Adipocyte (in vitro differentiated cells): Measurements from ENCODE around the gene PPP3CA.
A peak's percentile ranks its signal among the peaks of the same experiment; 100 is the strongest.

Experiments
- DNase-seq: peaks from one replicate; pipeline ENCODE4 v3.0.0-alpha.2; 2015; ENCODE audit warnings: low read depth
- H3K27me3 ChIP-seq: replicated peaks from 2 replicates; pipeline ENCODE4 v1.7.0; 2013; ENCODE audit warnings: mild to moderate bottlenecking, low read length, moderate library complexity; ENCODE audit not compliant: control insufficient read depth, insufficient read depth
- H3K36me3 ChIP-seq: 2 replicates; pipeline ENCODE4 v1.7.0; 2013; ENCODE audit warnings: low read length, mild to moderate bottlenecking, moderate library complexity; ENCODE audit not compliant: control insufficient read depth, insufficient read depth, severe bottlenecking
- H3K4me1 ChIP-seq: 2 replicates; pipeline ENCODE4 v1.7.0; 2013; ENCODE audit warnings: mild to moderate bottlenecking, low read length, moderate library complexity; ENCODE audit not compliant: control insufficient read depth, insufficient read depth
- H3K4me3 ChIP-seq: 2 replicates; pipeline ENCODE4 v1.7.0; 2013; ENCODE audit warnings: mild to moderate bottlenecking, low read length, moderate library complexity
- H3K9ac ChIP-seq: 2 replicates; pipeline ENCODE4 v1.7.0; 2013; ENCODE audit warnings: mild to moderate bottlenecking, low read length, moderate library complexity
- H3K9me3 ChIP-seq: 2 replicates; pipeline ENCODE4 v1.7.0; 2013; ENCODE audit warnings: mild to moderate bottlenecking, low read length, moderate library complexity; ENCODE audit not compliant: control insufficient read depth

The PPP3CA gene

DNA sequence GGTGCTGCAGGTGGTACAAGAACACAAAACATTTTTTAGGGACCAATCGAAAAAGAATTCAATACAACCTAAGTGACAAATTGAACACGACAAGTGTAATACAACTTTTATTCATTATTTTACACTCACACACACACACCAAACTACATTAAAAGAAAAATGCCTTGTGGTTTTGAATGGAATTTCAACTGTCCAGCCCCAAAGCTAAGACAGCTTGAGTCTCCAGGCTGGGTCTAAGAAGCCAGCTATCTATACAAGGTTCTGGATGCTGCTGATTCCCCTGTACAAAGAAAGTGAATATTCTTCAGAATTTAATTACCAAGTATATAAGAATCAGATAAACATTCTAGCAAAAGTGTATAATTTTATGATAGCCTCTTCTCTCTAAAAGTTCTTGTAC, 118.2 kb downstream of the PPP3CA start:
- no peaks in the 10 kb centered on the region for H3K36me3 ChIP-seq
- no peak overlapping the region for H3K4me3 ChIP-seq
- H3K27me3 ChIP-seq, result no peaks in the 10 kb centered on the region
- peaks cover 37% of the 10 kb centered on the region for H3K4me1 ChIP-seq
- peaks cover 3% of the 10 kb centered on the region for H3K9me3 ChIP-seq
- peak; percentile 57 for DNase-seq
- H3K9ac ChIP-seq, result no peak overlapping the region

DNA sequence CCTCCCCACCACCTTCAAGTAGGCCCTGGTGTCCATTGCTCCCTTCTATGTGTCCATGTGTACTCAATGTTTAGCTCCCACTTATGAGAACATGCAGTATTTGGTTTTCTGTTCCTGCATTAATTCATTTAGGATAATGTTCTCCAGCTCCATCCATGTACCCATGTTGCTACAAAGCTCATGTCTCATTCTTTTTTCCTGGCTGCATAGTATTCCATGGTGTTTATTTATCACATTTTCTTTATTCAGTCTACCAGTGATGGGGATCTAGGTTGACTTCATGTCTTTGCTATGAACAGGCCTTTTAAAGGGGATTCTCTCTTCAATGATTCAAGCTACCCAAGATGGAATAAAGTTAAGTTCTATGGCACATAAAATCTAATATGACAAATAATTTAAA, 119.6 kb downstream of the PPP3CA start:
- DNase-seq, result no peak
- Histone ChIP-seq H3K36me3 (no peaks in the 10 kb centered on the region), H3K9ac (no peak overlapping the region), H3K4me3 (no peak overlapping the region), H3K9me3 (peaks cover 3% of the 10 kb centered on the region), H3K27me3 (no peaks in the 10 kb centered on the region), H3K4me1 (peaks cover 39% of the 10 kb centered on the region)

DNA sequence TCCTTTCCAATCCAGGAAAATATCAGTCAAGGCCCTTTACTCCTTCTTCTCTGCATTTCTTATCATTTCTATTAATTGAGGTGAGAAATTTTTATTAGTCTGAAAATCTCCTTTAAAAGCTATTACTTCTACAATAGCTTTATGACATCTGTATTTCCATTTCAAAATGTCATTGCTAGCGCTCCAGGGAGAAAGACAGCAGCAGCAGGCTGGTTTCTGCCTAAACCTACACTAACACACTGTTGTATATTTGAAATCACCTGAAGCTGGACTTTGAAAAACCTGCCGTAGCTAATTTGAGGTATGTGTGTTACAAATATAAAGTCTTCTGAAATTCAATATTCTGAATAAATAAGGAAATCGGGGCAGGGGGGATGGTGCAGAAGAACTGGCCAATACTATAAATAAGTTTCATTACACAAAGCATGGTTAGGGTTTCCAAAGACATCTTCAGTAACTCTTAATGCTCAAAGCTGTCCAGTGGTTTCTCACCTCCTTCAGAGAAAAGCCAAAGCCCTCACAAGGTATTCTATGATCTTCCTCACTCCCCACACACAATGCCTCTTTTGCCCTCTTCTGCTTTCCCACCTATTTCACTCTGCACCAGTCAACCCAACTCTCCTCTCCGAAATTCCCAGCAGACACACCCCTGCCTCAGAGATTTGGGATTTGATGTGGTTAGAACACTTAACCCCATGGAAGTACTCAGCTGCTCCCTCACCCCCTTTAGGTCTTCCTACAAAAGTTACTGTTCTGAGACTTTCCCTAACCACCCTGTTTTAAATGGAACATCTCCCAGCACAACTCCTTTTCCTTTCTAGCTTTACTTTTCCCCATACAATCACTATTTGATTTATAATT, 122.7 kb downstream of the PPP3CA start:
- Histone ChIP-seq H3K9me3 (peaks cover 3% of the 10 kb centered on the region), H3K9ac (no peak overlapping the region), H3K4me3 (no peak overlapping the region), H3K27me3 (no peaks in the 10 kb centered on the region), H3K4me1 (peaks cover 39% of the 10 kb centered on the region), H3K36me3 (no peaks in the 10 kb centered on the region)
- no peak for DNase-seq

DNA sequence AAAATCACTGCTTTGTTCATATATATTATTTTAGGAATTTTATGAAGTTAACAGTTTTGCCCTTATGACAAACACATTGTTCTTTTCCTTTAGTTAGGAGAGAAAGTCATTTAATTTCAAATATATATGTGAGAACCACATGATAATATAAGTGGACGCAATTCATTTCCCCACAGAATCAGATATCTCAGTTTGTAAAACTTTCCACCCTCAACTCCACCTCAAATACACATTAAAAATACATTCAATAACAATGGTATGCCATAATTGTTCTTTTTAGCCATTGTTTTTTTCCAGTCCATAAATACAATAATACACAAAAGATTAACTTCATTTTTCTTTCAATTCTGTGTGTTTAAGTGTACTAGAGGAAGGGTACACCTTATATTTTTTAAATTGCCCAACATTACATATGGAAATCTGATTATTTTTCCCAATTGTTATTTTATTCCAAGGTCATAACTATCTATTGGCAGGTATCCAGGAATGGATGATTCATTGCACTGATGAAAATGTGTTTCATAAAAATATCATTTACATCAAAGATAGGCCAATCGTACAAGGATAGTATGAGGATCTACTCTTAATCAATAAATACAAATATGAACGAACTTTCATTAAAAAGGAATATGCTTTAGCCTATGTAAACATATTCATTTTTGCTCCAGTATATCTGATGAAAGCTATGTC, 125.0 kb downstream of the PPP3CA start:
- no peaks in the 10 kb centered on the region for H3K36me3 ChIP-seq
- no peaks in the 10 kb centered on the region for H3K27me3 ChIP-seq
- H3K4me3 ChIP-seq, result no peak overlapping the region
- DNase-seq, result peak; percentile 24
- H3K4me1 ChIP-seq, result peaks cover 51% of the 10 kb centered on the region
- H3K9me3 ChIP-seq, result no peaks in the 10 kb centered on the region
- no peak overlapping the region for H3K9ac ChIP-seq

DNA sequence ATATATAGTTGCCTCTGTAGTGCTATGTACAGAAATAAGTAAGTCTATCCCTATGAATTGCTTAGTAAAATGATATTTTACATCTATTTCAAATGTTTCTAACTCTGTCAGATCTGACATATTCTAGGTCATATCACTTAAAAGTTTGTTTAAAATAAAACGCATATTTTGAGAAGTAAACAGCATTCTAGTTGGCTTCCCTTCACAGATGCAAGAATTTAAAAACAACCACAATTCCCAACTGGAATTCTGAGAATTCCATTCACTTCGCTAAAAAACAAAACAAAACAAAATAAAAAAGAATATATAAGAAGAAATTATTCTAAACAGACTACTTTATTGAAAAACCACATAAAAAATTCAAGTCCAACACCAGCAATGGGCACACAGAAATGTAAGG, 126.0 kb downstream of the PPP3CA start:
- Histone ChIP-seq H3K4me1 (peaks cover 55% of the 10 kb centered on the region), H3K27me3 (no peaks in the 10 kb centered on the region), H3K9ac (no peak overlapping the region), H3K4me3 (no peak overlapping the region), H3K9me3 (no peaks in the 10 kb centered on the region), H3K36me3 (no peaks in the 10 kb centered on the region)
- peak; percentile 35 for DNase-seq

DNA sequence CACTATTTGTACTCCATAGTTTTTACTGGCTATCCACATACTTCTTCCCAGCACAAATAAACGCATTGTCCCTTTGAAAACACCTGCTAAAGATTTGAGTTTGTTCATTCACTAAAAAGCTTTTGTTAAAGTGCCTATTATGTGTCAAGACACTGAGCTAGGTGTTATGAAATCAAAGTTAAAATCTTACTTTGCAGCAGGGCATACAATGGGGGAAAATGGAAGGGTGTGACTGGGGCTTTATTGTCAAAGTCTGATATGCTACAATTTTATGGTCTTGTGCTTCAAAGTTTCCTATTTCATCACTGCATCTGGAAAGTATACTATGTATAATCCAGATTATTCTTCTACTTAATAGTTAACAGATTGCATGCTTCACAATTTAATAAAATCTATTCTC, 128.4 kb downstream of the PPP3CA start:
- no peak for DNase-seq
- H3K4me3 ChIP-seq, result no peak overlapping the region
- no peaks in the 10 kb centered on the region for H3K27me3 ChIP-seq

DNA sequence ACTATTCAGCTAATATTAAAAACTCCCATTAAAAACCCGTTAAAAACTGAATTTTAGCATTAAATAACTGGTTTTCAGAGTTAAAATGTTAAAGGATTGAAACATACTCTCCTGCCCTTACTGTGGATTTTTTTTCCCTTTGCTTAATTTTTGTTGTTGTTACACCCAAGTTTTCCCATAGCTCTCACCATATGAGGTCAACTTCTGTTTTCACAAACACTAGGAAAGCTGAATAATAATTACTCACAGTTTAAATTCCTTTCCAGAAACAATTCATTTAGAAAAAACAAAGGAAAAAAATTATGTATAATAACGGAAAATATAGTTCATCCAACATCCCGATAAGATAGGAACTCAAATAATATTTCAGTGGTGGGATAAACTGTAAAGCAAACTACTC, 129.0 kb downstream of the PPP3CA start:
- H3K4me1 ChIP-seq, result peaks cover 55% of the 10 kb centered on the region
- no peaks in the 10 kb centered on the region for H3K9me3 ChIP-seq
- DNase-seq, result no peak
- no peaks in the 10 kb centered on the region for H3K36me3 ChIP-seq
- no peak overlapping the region for H3K4me3 ChIP-seq
- H3K27me3 ChIP-seq, result no peaks in the 10 kb centered on the region
- H3K9ac ChIP-seq, result no peak overlapping the region

More for the DNA sequence above, 128.4 kb downstream of the PPP3CA start:
- Histone ChIP-seq H3K4me1 (peaks cover 55% of the 10 kb centered on the region), H3K9me3 (no peaks in the 10 kb centered on the region), H3K36me3 (no peaks in the 10 kb centered on the region), H3K9ac (no peak overlapping the region)

DNA sequence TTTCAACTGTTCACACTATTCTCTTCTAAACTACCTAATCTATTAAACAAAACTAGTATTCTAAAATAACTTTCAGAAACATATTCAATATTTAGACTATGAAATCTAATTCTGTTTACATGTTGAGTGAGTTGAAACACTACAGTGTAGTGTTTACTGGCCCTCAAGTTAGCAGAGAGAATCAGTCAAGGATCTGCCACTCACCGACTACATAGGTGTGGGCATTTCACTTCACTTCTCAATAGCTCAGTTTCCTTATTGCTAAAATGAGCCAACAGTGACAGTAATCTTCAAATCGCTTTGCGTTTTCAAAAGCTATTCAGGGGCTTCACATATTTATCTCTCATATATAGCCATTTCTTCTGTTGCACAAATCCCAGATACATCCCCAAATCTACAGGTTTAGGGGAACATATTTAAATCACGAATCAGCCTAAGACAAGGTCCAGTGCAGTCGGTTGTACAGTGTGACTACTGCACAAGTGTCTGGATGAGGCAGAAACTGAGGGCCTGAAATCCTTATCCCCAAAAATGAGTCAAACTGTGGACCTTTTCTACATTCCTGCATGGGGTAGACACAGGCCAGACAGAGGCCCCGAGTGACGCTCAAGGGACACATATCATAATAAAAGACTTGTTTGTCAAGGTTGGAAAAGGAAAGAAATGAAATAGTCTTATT, 129.8 kb downstream of the PPP3CA start:
- H3K36me3 ChIP-seq, result no peaks in the 10 kb centered on the region
- no peak overlapping the region for H3K9ac ChIP-seq
- peaks cover 49% of the 10 kb centered on the region for H3K4me1 ChIP-seq
- no peak overlapping the region for H3K4me3 ChIP-seq
- no peak for DNase-seq
- no peaks in the 10 kb centered on the region for H3K27me3 ChIP-seq
- no peaks in the 10 kb centered on the region for H3K9me3 ChIP-seq

DNA sequence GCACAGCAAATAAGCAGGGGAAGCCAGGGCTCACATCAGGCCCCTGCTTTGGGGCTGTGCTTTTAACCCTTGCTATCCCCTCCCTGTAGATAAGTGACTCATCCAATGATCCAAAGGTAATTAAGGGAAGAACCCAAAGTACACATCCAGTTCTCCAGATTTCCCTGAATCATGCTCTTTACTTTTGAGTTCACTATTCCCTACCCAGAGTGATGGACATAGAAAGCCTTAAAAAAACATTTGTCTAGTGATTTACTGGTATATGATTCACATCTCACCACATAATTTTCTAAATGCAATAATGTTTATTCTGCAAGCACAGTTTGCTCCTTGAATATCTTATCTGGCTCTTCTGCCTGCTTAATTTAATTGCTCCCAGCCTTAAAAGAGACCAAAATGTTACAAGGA, 136.2 kb downstream of the PPP3CA start:
- Histone ChIP-seq H3K9ac (no peak overlapping the region), H3K9me3 (no peaks in the 10 kb centered on the region), H3K27me3 (no peaks in the 10 kb centered on the region), H3K36me3 (no peaks in the 10 kb centered on the region), H3K4me1 (peaks cover 14% of the 10 kb centered on the region), H3K4me3 (no peak overlapping the region)
- no peak for DNase-seq

DNA sequence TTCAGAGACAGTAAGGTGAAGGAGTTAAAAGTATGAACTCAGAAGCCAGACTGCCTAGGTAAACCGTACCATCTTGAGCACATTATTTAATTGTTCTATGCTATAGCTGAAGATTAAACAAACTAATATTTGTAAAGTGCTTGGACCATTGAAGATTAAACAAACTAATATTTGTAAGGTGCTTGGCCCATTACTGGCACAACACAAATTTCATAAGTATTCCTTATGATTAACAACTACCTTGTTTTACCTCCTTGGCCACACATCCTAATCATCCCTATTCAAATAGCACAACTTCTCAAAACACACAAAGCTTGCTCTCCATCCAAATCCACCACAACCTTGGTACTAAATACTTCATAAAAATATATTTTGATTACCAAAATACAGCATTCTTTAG, 137.0 kb downstream of the PPP3CA start:
- H3K4me3 ChIP-seq, result no peak overlapping the region
- H3K27me3 ChIP-seq, result no peaks in the 10 kb centered on the region
- no peaks in the 10 kb centered on the region for H3K36me3 ChIP-seq
- no peaks in the 10 kb centered on the region for H3K9me3 ChIP-seq
- no peak for DNase-seq
- H3K4me1 ChIP-seq, result peaks cover 14% of the 10 kb centered on the region
- H3K9ac ChIP-seq, result no peak overlapping the region

DNA sequence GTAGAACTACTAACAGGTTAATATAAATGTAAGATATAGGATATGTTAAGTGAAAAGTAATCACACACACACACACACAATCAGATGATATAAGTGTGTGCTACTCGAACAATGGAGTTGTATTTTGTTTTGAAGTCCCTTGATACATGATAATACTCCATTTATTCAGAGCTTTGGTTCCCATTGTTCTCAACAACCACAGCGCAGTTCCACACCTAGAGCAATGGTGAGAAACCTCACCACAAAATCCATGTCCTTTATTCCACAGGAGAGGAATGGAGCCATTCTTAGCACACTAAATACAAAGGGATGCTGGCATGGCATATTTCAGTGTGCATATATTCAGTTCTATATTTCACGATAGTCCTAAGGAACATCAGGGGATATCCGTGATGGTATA, 139.2 kb downstream of the PPP3CA start:
- Histone ChIP-seq H3K36me3 (no peaks in the 10 kb centered on the region), H3K4me1 (peaks cover 14% of the 10 kb centered on the region), H3K9ac (no peak overlapping the region), H3K9me3 (no peaks in the 10 kb centered on the region), H3K27me3 (no peaks in the 10 kb centered on the region), H3K4me3 (no peak overlapping the region)
- no peak for DNase-seq
